ENCODE results near the gene ID1. TPM values are rescaled to one million over a fixed set of nuclear protein-coding genes. Genes with fewer than 3 reads are reported as not detected.

The ID1 gene
- total RNA-seq, 4 donors from 2014 or later = 1,083 to 1,350 (median 1,205) TPM

DNA sequence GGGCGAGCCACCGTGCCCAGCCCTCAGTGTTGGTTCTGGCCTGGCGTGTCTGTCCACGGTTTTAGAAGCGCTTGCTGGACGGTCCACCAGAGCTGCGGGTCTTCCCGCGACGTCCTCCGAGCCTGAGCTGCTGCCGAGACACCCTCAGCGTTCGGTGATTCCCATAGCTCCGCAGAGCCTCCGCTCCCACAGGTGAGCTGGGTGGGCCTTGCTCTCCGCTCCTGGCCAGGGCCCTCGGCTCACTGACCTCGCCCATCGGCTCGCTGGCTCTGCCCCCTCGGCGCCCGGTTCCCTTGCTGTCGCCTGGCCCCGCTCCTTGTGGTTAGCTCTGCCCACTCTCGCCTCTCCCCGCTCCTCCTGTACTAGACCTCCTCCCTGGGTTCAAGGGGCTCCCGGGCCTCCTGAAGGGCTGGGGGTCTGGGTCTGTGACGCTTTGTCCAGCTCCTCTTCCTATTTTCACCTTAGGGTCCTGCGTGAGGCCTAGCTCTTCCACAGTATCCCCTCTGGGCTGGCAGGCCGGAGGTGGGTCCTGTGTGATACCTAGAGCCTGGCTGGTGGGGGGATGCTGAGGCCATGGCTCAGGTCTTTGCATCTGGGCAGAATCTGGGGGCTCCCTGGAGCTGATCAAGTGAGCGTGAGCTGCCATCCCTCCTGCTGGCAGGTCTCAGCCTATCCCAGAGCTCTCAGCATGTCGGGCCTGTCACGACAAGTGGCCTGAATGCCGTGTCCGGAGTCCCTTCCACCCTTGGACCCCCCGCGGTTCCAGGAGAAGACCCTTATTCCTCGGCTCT, 27.7 kb downstream of the ID1 start:
- no peak overlapping the region for H3K27ac ChIP-seq
- no peak for DNase-seq
- no peaks in the 10 kb centered on the region for H3K4me1 ChIP-seq
- H3K27me3 ChIP-seq = no peaks in the 10 kb centered on the region
- intact Hi-C loops (cut with DNase I) = loop anchor here (10.0 kb wide), 1 partner anchor 202 kb away; no protein-coding TSS in a partner anchor
- no peaks in the 10 kb centered on the region for H3K9me3 ChIP-seq
- WGBS, 2 donors = 94 to 95% methylated on average over 37 to 39 of the region's 40 CpGs
- TF ChIP-seq, protein P1, sequence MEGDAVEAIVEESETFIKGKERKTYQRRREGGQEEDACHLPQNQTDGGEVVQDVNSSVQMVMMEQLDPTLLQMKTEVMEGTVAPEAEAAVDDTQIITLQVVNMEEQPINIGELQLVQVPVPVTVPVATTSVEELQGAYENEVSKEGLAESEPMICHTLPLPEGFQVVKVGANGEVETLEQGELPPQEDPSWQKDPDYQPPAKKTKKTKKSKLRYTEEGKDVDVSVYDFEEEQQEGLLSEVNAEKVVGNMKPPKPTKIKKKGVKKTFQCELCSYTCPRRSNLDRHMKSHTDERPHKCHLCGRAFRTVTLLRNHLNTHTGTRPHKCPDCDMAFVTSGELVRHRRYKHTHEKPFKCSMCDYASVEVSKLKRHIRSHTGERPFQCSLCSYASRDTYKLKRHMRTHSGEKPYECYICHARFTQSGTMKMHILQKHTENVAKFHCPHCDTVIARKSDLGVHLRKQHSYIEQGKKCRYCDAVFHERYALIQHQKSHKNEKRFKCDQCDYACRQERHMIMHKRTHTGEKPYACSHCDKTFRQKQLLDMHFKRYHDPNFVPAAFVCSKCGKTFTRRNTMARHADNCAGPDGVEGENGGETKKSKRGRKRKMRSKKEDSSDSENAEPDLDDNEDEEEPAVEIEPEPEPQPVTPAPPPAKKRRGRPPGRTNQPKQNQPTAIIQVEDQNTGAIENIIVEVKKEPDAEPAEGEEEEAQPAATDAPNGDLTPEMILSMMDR (IDR thresholded peaks at IDR 0.05) = no peak
- TF ChIP-seq POLR2A (IDR thresholded peaks at IDR 0.05) = no peak
- H3K4me3 ChIP-seq (replicated peaks in 1 of 3) = no peak overlapping the region
- H3K36me3 ChIP-seq = no peaks in the 10 kb centered on the region

DNA sequence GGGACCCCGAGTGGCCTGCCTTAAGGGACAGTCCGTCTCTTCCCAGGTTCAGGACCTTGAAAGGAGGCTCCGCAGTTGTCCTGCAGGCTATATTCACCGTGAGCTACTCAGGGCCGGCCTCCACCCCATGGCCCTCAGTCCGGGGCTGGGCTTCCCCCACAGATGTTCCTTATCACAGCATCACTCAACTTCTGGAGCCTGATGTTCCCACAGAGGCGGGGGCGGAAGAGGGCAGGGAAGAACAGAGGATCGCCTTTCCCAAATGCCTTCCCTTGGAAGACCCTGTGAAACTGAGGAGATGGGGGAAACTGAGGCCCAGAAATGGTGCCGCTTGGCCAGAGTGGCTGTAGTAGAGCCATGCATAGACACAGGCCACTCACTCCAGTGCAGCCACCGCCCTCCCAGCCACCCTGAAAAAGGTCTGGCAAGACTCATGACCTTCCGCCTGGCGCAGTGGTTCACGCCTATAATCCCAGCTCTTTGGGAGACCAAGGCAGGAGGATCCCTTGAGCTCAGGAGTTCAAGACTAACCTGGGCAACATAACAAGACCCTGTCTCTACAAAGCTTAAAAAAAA, 28.3 kb downstream of the ID1 start:
- Histone ChIP-seq H3K36me3 (no peaks in the 10 kb centered on the region), H3K4me1 (no peaks in the 10 kb centered on the region), H3K27ac (no peak overlapping the region), H3K4me3 (replicated peaks in 1 of 3) (no peak overlapping the region), H3K27me3 (no peaks in the 10 kb centered on the region), H3K9me3 (no peaks in the 10 kb centered on the region)
- DNase-seq = no peak
- 87 to 93% methylated on average over 12 to 14 of the region's 14 CpGs for WGBS, 2 donors
- TF ChIP-seq, protein P1 (IDR thresholded peaks at IDR 0.05) = no peak
- TF ChIP-seq POLR2A (IDR thresholded peaks at IDR 0.05) = no peak
- intact Hi-C loops (cut with DNase I) = loop anchor here (10.0 kb wide), 1 partner anchor 201 kb away; no protein-coding TSS in a partner anchor

DNA sequence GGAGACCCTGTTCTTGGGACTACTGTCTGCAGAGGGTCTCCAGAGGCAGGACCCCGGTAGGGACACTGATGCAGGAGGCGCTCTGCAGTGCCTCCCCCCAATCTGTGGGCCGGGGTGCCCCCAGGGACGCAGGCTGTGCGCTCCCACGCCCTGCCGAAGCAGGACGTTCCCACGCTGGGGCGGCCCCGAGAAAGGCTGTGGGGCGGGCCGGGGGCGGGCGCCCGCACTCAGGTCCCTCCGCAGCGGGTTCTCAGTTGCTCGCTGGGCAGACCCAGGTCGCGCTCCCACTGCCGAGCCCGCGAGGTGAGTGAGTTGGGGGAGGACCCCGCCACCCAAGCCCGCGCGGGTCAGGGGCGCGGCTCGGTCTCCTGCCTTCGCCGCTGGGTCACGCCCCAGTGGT, 32.6 kb downstream of the ID1 start, which contains the start of gene COX4I2:
Gene COX4I2 (plus strand): TSS at position 253 of the 400 bp plus-strand sequence. CDS start 1,106 bp downstream, outside the sequence.
- no peak for DNase-seq
- no peaks in the 10 kb centered on the region for H3K4me1 ChIP-seq
- TF ChIP-seq, protein P1 (IDR thresholded peaks at IDR 0.05) = no peak
- TF ChIP-seq POLR2A (IDR thresholded peaks at IDR 0.05) = no peak
- H3K27ac ChIP-seq = no peak within 1 kb of the TSS
- no peaks in the 10 kb centered on the region for H3K27me3 ChIP-seq
- WGBS, 2 donors = 14 to 46% methylated on average over 10 to 12 of the region's 34 CpGs
- H3K4me3 ChIP-seq (replicated peaks in 1 of 3) = no peak within 1 kb of the TSS
- intact Hi-C loops (cut with DNase I) = loop anchor here (10.0 kb wide), 1 partner anchor 197 kb away; no protein-coding TSS in a partner anchor
- H3K36me3 ChIP-seq = no peaks in the 10 kb centered on the region
- no peaks in the 10 kb centered on the region for H3K9me3 ChIP-seq

DNA sequence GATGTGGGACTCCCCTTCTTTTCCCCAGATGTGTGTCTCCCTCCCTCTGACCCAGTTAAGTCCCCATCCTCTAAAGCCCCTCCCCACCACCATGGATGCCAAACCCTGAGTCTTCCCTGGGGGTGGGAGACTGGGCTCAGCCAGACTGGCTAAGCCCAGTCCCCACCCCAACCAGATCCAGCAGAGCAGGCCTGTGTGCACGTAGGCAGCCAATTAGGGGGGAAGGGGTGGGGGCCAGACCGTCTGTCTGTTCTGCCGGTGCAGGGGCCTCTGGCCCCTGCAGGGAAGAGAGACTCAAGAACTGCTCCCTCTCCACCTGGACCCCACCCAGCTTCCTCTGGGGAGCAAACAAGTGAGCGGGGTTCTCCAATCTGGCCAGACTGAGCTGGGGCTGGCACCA, 33.2 kb downstream of the ID1 start:
- no peaks in the 10 kb centered on the region for H3K9me3 ChIP-seq
- TF ChIP-seq POLR2A (IDR thresholded peaks at IDR 0.05) = no peak
- TF ChIP-seq, protein P1 (IDR thresholded peaks at IDR 0.05) = no peak
- no peak overlapping the region for H3K27ac ChIP-seq
- no peaks in the 10 kb centered on the region for H3K36me3 ChIP-seq
- H3K4me1 ChIP-seq = no peaks in the 10 kb centered on the region
- 67% methylated on average over 2 of the region's 4 CpGs; no CpG with 5 or more reads in 1 of the 2 donors for WGBS, 2 donors
- no peaks in the 10 kb centered on the region for H3K27me3 ChIP-seq
- intact Hi-C loops (cut with DNase I) = loop anchor here (10.0 kb wide), 1 partner anchor 196 kb away; no protein-coding TSS in a partner anchor
- no peak for DNase-seq
- H3K4me3 ChIP-seq (replicated peaks in 1 of 3) = no peak overlapping the region

DNA sequence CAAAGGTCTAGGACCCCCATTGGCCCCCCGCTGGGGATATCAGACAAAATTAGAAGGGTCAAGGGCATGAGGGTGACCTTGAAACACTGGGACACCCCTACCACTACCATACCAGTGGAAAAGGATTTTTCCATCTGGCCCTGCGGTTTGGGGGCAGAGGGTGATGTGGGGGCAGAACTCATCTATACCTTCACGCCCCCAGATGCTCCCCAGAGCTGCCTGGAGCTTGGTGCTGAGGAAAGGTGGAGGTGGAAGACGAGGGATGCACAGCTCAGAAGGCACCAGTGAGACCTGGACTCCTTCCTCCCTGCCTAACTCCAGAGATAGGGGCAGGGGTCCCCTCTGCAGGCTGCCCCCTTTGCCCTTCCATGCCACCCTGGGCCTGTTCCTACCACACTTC, 33.7 kb downstream of the ID1 start:
- intact Hi-C loops (cut with DNase I) = loop anchor here (10.0 kb wide), 1 partner anchor 196 kb away; no protein-coding TSS in a partner anchor
- H3K4me1 ChIP-seq = no peaks in the 10 kb centered on the region
- TF ChIP-seq POLR2A (IDR thresholded peaks at IDR 0.05) = no peak
- TF ChIP-seq, protein P1 (IDR thresholded peaks at IDR 0.05) = no peak
- H3K9me3 ChIP-seq = no peaks in the 10 kb centered on the region
- H3K4me3 ChIP-seq (replicated peaks in 1 of 3) = no peak overlapping the region
- H3K27me3 ChIP-seq = no peaks in the 10 kb centered on the region
- 82 to 91% methylated on average over 4 of the region's 4 CpGs for WGBS, 2 donors
- no peak overlapping the region for H3K27ac ChIP-seq
- DNase-seq = no peak
- H3K36me3 ChIP-seq = no peaks in the 10 kb centered on the region

All from thyroid gland (tissue), 4 donors.